T follicular helper cell (primary cell): Measurements from ENCODE around the gene STARD3.

Experiments
- DNase-seq: peaks from one replicate; pipeline ENCODE4 v3.0.0-alpha.2; 2020; ENCODE audit warnings: low read depth

Gene STARD3

GRCh38 chr17:39660397-39661385 is 23.7 kb downstream of the STARD3 start:
- DNase-seq, result no peak

DNA sequence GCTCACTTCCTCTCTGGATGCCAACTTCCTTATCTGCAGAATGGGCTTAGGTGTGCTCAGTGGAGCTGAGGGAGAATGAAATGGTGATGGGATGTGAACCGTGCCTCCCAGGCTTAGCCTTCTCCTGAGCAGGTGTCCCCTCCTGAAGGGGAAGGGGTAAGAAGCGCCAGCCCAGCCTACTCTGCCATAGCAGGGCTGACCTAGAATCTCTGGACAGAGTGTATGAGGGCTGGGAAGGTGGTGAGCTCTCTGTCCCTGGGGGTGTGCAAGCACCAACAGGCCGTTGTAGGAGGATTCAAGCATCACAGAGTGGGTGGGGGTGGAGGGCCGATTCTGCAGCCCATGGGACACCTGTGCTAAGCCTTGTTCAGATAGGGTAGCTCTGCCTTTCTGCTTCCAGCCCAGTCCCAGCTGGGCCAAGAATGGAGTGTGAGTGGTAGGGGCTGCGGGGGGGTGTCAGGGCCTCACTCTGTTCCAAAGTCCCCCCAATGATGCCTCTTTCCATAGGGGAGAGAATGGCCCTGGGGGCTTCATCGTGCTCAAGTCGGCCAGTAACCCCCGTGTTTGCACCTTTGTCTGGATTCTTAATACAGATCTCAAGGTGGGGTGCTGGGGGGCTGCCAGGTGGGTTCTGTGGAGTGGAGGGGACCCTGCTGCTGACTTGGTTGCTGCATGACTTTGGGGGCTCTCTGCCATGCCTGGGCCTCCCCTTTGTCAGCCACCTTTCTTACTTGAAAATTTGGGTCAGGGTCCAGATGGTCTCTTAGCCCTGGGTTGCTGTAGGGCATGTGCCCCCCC is 25.0 kb downstream of the STARD3 start:
- no peak for DNase-seq

GRCh38 chr17:39662551-39663339 is 25.8 kb downstream of the STARD3 start:
- no peak for DNase-seq

- DNase-seq, result no peak
Measured at GRCh38 chr17:39663340-39663687, 26.4 kb downstream of the STARD3 start.

GRCh38 chr17:39663688-39664580 is 27.0 kb downstream of the STARD3 start:
- DNase-seq, result no peak

GRCh38 chr17:39664581-39665561 is 27.9 kb downstream of the STARD3 start, which contains the start of gene TCAP:
TSS of gene TCAP (plus strand) at chr17:39665349. CDS start at chr17:39665360, 11 bp downstream.
- DNase-seq, result no peak

GRCh38 chr17:39665642-39666224 is 28.8 kb downstream of the STARD3 start:
- DNase-seq, result no peak

DNA sequence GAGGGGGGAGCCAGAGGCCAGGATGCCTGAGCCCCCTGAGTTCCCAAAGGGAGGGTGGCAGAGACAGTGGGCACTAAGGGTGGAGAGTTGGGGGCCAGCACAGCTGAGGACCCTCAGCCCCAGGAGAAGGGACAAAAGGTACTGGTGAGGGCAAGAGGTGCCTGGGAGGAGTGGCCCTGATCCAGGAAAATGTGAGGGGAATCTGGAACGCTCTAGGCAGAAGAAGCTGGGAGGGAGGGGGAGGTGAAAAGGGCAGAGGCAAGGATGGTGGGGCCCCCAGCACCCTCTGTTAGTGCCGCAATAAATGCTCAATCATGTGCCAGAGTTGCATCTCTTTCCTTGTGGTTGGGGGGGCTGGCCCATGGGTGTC is 29.3 kb downstream of the STARD3 start:
- DNase-seq, result no peak

DNA sequence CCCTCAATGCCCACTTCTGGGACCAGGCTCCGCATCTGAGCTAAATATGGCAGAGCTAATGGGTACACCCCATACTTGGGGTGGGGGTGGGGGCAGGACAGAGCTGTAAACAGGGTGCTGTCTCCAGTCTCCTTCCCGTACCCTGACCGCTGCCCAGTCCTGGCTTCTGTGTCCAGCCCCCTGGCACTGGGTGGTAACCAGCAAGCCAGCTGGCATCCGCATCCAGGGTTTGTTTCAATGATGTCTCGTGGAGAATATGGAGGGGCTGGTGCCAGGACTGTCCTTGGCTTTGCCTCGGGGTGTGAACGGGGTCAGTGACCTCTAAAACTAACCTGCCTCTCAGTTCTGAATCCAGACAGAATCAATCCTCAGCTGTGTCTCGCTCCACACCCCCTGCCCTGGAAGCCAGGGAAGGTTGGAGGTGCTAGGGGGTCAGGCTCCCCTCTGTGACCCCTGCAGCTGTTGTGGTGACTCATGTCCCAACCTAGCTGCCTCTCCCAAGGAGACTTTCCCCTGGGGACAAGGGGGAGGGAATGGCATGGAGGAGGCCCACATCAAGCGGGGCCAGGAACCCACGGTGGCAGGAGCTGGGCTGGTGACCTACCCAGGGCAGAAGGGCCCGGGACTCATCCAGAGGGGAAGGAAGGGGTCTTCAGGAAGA is 29.8 kb downstream of the STARD3 start:
- no peak for DNase-seq

GRCh38 chr17:39667262-39667944 is 30.5 kb downstream of the STARD3 start:
- DNase-seq, result no peak

- peak; percentile 49 for DNase-seq
Measured at GRCh38 chr17:39667945-39668924, 31.3 kb downstream of the STARD3 start, which contains the start of gene PNMT. TSS of gene PNMT (plus strand) at chr17:39668453. CDS start at chr17:39668476, 23 bp downstream.

DNA sequence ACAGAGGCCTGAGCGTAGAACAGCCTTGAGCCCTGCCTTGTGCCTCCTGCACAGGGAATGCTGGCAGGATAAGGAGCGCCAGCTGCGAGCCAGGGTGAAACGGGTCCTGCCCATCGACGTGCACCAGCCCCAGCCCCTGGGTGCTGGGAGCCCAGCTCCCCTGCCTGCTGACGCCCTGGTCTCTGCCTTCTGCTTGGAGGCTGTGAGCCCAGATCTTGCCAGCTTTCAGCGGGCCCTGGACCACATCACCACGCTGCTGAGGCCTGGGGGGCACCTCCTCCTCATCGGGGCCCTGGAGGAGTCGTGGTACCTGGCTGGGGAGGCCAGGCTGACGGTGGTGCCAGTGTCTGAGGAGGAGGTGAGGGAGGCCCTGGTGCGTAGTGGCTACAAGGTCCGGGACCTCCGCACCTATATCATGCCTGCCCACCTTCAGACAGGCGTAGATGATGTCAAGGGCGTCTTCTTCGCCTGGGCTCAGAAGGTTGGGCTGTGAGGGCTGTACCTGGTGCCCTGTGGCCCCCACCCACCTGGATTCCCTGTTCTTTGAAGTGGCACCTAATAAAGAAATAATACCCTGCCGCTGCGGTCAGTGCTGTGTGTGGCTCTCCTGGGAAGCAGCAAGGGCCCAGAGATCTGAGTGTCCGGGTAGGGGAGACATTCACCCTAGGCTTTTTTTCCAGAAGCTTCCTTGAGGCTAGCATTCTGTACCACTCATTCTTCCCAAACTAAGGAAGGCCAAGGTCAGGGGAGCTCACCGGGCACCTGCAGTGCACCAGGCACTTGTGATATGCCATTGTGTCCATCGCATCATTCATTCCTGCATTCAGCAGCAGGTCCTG is 33.2 kb downstream of the STARD3 start:
- no peak for DNase-seq

DNA sequence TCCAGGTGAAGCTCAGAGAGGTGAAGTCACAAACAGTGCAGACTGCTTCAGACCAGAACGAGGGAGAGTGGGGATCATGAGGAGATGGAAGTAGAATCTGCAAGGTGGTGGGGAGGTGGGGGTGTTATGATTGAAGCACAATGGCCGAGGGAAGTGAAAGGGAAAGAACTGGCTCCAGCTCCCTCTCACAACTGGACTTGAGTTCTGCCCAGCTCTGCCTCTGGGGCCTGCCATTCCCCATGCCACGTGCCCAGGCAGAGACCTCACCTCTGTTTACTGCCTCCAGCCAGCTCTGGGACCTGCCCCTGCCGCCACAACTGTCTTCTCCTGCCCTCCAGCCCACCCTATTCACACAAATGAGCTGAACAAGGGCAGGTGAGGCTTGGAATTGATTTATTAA is 33.8 kb downstream of the STARD3 start:
- DNase-seq, result no peak

- no peak for DNase-seq
Measured at GRCh38 chr17:39671651-39672521, 34.9 kb downstream of the STARD3 start.
